NCI-H146 (cell line): ENCODE data around the gene ARHGDIA.

Experiments
- DNase-seq: peaks from one replicate; lab custom pipeline; 2025; lab: John Stamatoyannopoulos, UW

The ARHGDIA gene

DNA sequence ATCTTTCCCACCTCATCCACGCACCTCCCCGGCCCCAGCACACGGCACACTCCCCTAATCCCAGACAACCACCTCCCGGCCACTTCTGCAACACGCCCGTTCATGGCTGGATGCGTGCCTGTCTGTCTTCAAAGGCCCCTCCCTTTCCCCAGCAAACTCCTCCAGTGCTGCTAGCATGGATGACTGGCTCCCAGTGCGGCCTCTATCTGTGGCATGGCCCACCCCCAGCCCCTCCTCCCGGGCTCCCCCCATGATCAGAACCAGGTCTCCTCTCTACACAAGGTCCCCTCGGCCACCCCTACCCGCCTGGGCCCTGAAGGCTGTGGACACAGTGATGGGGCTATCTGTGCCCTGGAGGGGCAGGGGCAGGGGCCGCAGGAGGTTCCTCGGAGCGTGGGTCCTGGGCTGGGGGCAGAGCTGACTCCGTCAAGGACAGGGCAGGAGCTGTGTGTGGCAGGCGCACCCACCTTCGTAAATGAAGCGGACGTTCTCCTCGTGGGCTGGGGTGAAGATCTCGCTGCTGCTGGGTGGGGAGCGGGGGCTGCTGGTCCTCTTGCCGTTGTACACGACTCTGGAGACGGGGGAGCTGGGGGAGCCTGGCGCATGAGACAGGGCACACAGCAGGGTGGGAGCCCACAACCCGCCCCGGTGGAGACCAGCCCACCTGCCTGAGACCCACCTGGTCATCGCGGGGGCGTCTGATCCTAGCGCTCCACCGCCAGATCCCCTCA is 47.2 kb downstream of the ARHGDIA start:
- DNase-seq: no peak

- DNase-seq: no peak
Measured at GRCh38 chr17:81822996-81823819, 47.9 kb downstream of the ARHGDIA start.

- DNase-seq: no peak
Measured at GRCh38 chr17:81822312-81822637, 48.9 kb downstream of the ARHGDIA start.

- peak; percentile 47 for DNase-seq
Measured at GRCh38 chr17:81821603-81822311, 49.4 kb downstream of the ARHGDIA start.

DNA sequence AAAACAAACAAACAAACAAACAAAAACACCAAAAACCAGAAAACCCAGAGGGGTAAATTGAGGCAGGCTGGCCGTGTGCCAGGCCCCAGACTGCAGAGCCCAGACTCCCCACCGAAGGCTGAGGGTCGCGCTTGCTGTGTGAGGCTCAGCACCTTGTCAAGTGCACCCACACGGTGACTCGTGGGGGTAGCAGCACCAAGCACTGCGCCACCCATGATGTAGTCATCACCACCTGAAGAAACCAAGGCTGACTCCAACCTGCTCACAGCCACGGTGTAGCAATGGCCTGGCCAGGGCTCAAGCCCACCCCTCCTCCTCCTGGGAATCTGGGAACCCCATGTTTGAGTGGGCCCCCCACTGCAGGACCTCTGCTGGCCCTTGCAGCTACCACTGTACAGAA is 50.0 kb downstream of the ARHGDIA start:
- no peak for DNase-seq

- DNase-seq: no peak
Measured at GRCh38 chr17:81819708-81820107, 51.4 kb downstream of the ARHGDIA start.

GRCh38 chr17:81817758-81818147 is 53.4 kb downstream of the ARHGDIA start:
- no peak for DNase-seq
